Kidney glomerular epithelial cell (primary cell): ENCODE measurements around the gene NR2F2.

Source experiments
- DNase-seq: peaks from one replicate; lab custom pipeline; 2025; lab: John Stamatoyannopoulos, UW

The NR2F2 gene

GRCh38 chr15:96353930-96354730 is 23.6 kb downstream of the NR2F2 start:
- no peak for DNase-seq

- no peak for DNase-seq
Observed at GRCh38 chr15:96354731-96355567, 24.4 kb downstream of the NR2F2 start.

GRCh38 chr15:96355568-96356187 is 25.2 kb downstream of the NR2F2 start:
- DNase-seq: no peak

GRCh38 chr15:96356494-96357455 is 26.3 kb downstream of the NR2F2 start:
- no peak for DNase-seq

- no peak for DNase-seq
Observed at GRCh38 chr15:96358001-96358801, 27.7 kb downstream of the NR2F2 start.

GRCh38 chr15:96358821-96359615 is 28.5 kb downstream of the NR2F2 start:
- no peak for DNase-seq

- no peak for DNase-seq
Observed at GRCh38 chr15:96359616-96360521, 29.4 kb downstream of the NR2F2 start.

- no peak for DNase-seq
Observed at GRCh38 chr15:96360581-96361308, 30.2 kb downstream of the NR2F2 start.

- DNase-seq: no peak
Observed at GRCh38 chr15:96361309-96362010, 31.0 kb downstream of the NR2F2 start.

GRCh38 chr15:96362011-96362754 is 31.7 kb downstream of the NR2F2 start:
- no peak for DNase-seq

- no peak for DNase-seq
Observed at GRCh38 chr15:96362755-96363651, 32.5 kb downstream of the NR2F2 start.

- DNase-seq: no peak
Observed at GRCh38 chr15:96363707-96364106, 33.2 kb downstream of the NR2F2 start.

GRCh38 chr15:96365781-96366525 is 35.5 kb downstream of the NR2F2 start:
- DNase-seq: no peak

- DNase-seq: no peak
Observed at GRCh38 chr15:96366526-96366877, 36.0 kb downstream of the NR2F2 start.
